HEK293T (cell line): ENCODE measurements around the gene SLC12A7.

Experiments used
- ARNT ChIP-seq: fragments of 450-650 bp; IDR thresholded peaks from 2 replicates; pipeline ENCODE4 v1.6.1; 2017; ENCODE audit warnings: mild to moderate bottlenecking
- ELF4 ChIP-seq: fragments of 450-650 bp; IDR thresholded peaks from 2 replicates; pipeline ENCODE4 v1.6.1; 2017; ENCODE audit warnings: antibody characterized with exemption
- SUZ12 ChIP-seq: fragments of 450-650 bp; IDR thresholded peaks from 2 replicates; pipeline ENCODE4 v1.6.1; 2016; ENCODE audit warnings: mild to moderate bottlenecking

- TF ChIP-seq SUZ12, result no peak
- no peak for TF ChIP-seq ELF4
- TF ChIP-seq ARNT, result no peak
These were observed 92.6 kb downstream of the SLC12A7 start for GRCh38 chr5:1019001-1019905.
